Measurements from ENCODE around the gene IPCEF1.

- TF ChIP-seq EZH2 (IDR thresholded peaks at IDR 0.05) (no peak), POLR2AphosphoS5 (IDR thresholded peaks at IDR 0.05; ENCODE audit: borderline replicate concordance, low read depth, low read length) (no peak), FOXP2 (optimal IDR thresholded peaks at IDR 0.05; ENCODE audit: control extremely low read depth, extremely low read length, insufficient read depth) (no peak)
Observed at GRCh38 chr6:154297210-154297609, 59.4 kb downstream of the IPCEF1 start.

Data from SK-N-MC (cell line).